Activated CD8-positive, alpha-beta T cell treated with anti-CD3 and anti-CD28 coated beads for 36 hours (primary cell): ENCODE results near the gene ANKMY1. TPM values are rescaled to one million over a fixed set of nuclear protein-coding genes. Genes with fewer than 3 reads are reported as not detected.

Experiments used
- ATAC-seq: fragments of 200-7000 bp; cut with Tn5 transposase; one replicate; pipeline ENCODE4 v1.10.0; 2021; ENCODE audit warnings: mild to moderate bottlenecking, moderate library complexity
- CTCF ChIA-PET: fragments of 350-600 bp; sonication (Branson Sonifier 250); formaldehyde crosslinking; loops from one replicate; lab custom pipeline; 2021; ENCODE audit warnings: antibody characterized with exemption; lab: Charles Lee
- POLR2A ChIA-PET: fragments of 350-600 bp; sonication (Branson Sonifier 250); formaldehyde crosslinking; loops from one replicate; lab custom pipeline; 2021; ENCODE audit warnings: antibody characterized with exemption; lab: Charles Lee
- DNase-seq: peaks from one replicate; pipeline ENCODE4 v3.0.0-alpha.2; 2020
- H3K27ac Mint-ChIP-seq: one replicate; pipeline ENCODE4 v1.8.0; 2021; ENCODE audit warnings: mild to moderate bottlenecking, mixed read lengths
- H3K27me3 Mint-ChIP-seq: one replicate; pipeline ENCODE4 v1.8.0; 2021; ENCODE audit warnings: mixed read lengths
- H3K36me3 Mint-ChIP-seq: one replicate; pipeline ENCODE4 v1.8.0; 2021; ENCODE audit warnings: low read depth, mixed read lengths
- H3K4me1 Mint-ChIP-seq: one replicate; pipeline ENCODE4 v1.8.0; 2021; ENCODE audit warnings: low read depth, mixed read lengths
- H3K4me3 Mint-ChIP-seq: one replicate; pipeline ENCODE4 v1.8.0; 2021; ENCODE audit warnings: mild to moderate bottlenecking, moderate library complexity, mixed read lengths
- H3K9me3 Mint-ChIP-seq: one replicate; pipeline ENCODE4 v1.8.0; 2021; ENCODE audit warnings: mixed read lengths
- CTCF ChIP-seq: fragments of 200-600 bp; IDR thresholded peaks from one replicate; pipeline ENCODE4 v1.8.0; 2022; ENCODE audit warnings: antibody characterized with exemption, mild to moderate bottlenecking
- intact Hi-C: fragments of 100-400 bp; cut with micrococcal nuclease; formaldehyde crosslinking; loops from one replicate; pipeline ENCODE4 v1.10.0; 2022
- total RNA-seq, 2 experiments: library from RNA; stranded (reverse); gene quantifications; one replicate each; pipeline ENCODE4 v1.2.3, GENCODE V29; 2021

Gene ANKMY1
- total RNA-seq, 2 experiments from 2014 or later = 14.5 to 18.6 TPM

- ChIA-PET POLR2A (interaction anchor here (0.9 to 13.3 kb wide), 4 partner anchors 9 to 55 kb away, joined by 3 to 118 read pairs (median 3); partner anchors contain the start of gene CAPN10), CTCF (interaction anchor here (1.3 to 2.1 kb wide), 4 partner anchors 10 to 56 kb away, joined by 3 to 18 read pairs (median 8); partner anchors contain the start of gene CAPN10)
- TF ChIP-seq CTCF = no peak
- no peak for DNase-seq
- no peak for ATAC-seq
- H3K27ac Mint-ChIP-seq = peak overlapping the region; percentile 70
- H3K36me3 Mint-ChIP-seq = peaks cover 9% of the 10 kb centered on the region
- no peaks in the 10 kb centered on the region for H3K27me3 Mint-ChIP-seq
- peak overlapping the region; percentile 70 for H3K4me3 Mint-ChIP-seq
- H3K9me3 Mint-ChIP-seq = no peaks in the 10 kb centered on the region
- intact Hi-C loops = loop anchor here (5.0 kb wide), 2 partner anchors 52 to 53 kb away; no protein-coding TSS in a partner anchor
- H3K4me1 Mint-ChIP-seq = peaks cover 33% of the 10 kb centered on the region
These were observed 11.8 kb upstream of the ANKMY1 start for GRCh38 chr2:240569523-240569997.

- ATAC-seq (no peak), DNase-seq (peak; percentile 41)
- TF ChIP-seq CTCF = no peak
- Mint-ChIP-seq H3K36me3 (peaks cover 15% of the 10 kb centered on the region), H3K27ac (peak overlapping the region; percentile 80), H3K4me1 (peaks cover 40% of the 10 kb centered on the region), H3K9me3 (no peaks in the 10 kb centered on the region), H3K27me3 (no peaks in the 10 kb centered on the region), H3K4me3 (peak overlapping the region; percentile 70)
- intact Hi-C loops = loop anchor here (5.0 kb wide), 2 partner anchors 52 to 53 kb away; no protein-coding TSS in a partner anchor
- ChIA-PET CTCF (interaction anchor here (1.0 to 2.1 kb wide), 5 partner anchors 11 to 55 kb away, joined by 3 to 18 read pairs (median 6); partner anchors contain the start of gene CAPN10), POLR2A (interaction anchor here (0.9 to 13.3 kb wide), 4 partner anchors 8 to 55 kb away, joined by 3 to 118 read pairs (median 3); partner anchors contain the start of gene CAPN10)
These were observed 11.1 kb upstream of the ANKMY1 start for GRCh38 chr2:240568678-240569522.

GRCh38 chr2:240567872-240568677, 10.3 kb upstream of the ANKMY1 start, which contains the start of gene RNPEPL1:
Gene RNPEPL1 (plus strand): TSS chr2:240568484. CDS start chr2:240568587, 103 bp downstream.
- ATAC-seq = peak; percentile 14
- Mint-ChIP-seq H3K4me1 (peaks cover 47% of the 10 kb centered on the region), H3K4me3 (peak within 1 kb of the TSS; percentile 98), H3K36me3 (peaks cover 23% of the 10 kb centered on the region), H3K27ac (peak within 1 kb of the TSS; percentile 95), H3K27me3 (no peaks in the 10 kb centered on the region), H3K9me3 (no peaks in the 10 kb centered on the region)
- DNase-seq = peak; percentile 63
- intact Hi-C loops = loop anchor here (5.0 kb wide), 2 partner anchors 51 to 54 kb away; no protein-coding TSS in a partner anchor
- no peak for TF ChIP-seq CTCF
- ChIA-PET CTCF (interaction anchor here (1.0 to 5.3 kb wide), 7 partner anchors 11 to 54 kb away, joined by 3 to 37 read pairs (median 10); partner anchors contain the start of gene CAPN10), POLR2A (interaction anchor here (1.3 to 13.3 kb wide), 3 partner anchors 12 to 55 kb away, joined by 3 to 118 read pairs (median 25); partner anchors contain the start of genes CAPN10 and GPR35)

GRCh38 chr2:240567137-240567871, 9.5 kb upstream of the ANKMY1 start:
- peak; percentile 48 for DNase-seq
- no peaks in the 10 kb centered on the region for H3K9me3 Mint-ChIP-seq
- peak overlapping the region; percentile 98 for H3K4me3 Mint-ChIP-seq
- peaks cover 55% of the 10 kb centered on the region for H3K4me1 Mint-ChIP-seq
- H3K27ac Mint-ChIP-seq = peak overlapping the region; percentile 95
- ATAC-seq = no peak
- TF ChIP-seq CTCF = no peak
- CTCF ChIA-PET = interaction anchor here (0.9 to 5.3 kb wide), 9 partner anchors 9 to 72 kb away, joined by 3 to 50 read pairs (median 15); partner anchors contain the start of gene CAPN10
- no peaks in the 10 kb centered on the region for H3K27me3 Mint-ChIP-seq
- POLR2A ChIA-PET = interaction anchor here (1.0 to 13.3 kb wide), 4 partner anchors 13 to 585 kb away, joined by 3 to 118 read pairs (median 18); partner anchors contain the start of genes CAPN10 and GPR35
- peaks cover 31% of the 10 kb centered on the region for H3K36me3 Mint-ChIP-seq
- intact Hi-C loops = loop anchor here (5.0 kb wide), 2 partner anchors 50 to 55 kb away; no protein-coding TSS in a partner anchor
